H9 (cell line): Measurements from ENCODE around the gene SCNN1B. TPM values are rescaled to one million over a fixed set of nuclear protein-coding genes. Genes with fewer than 3 reads are reported as not detected.

ENCODE experiments used
- DNase-seq: peaks from one replicate; pipeline ENCODE4 v3.0.0-alpha.2; 2017
- H2AFZ ChIP-seq: one replicate; pipeline ENCODE4 v1.6.1; 2013; ENCODE audit warnings: mild to moderate bottlenecking, low read length, control low read depth, moderate library complexity
- H2AK5ac ChIP-seq: 2 replicates; pipeline ENCODE4 v1.6.1; 2013; ENCODE audit warnings: low read length, control low read depth, mixed read lengths; ENCODE audit not compliant: insufficient read length
- H2BK120ac ChIP-seq: one replicate; pipeline ENCODE4 v1.6.1; 2013; ENCODE audit warnings: low read depth, mild to moderate bottlenecking, low read length, control low read depth, inconsistent platforms; ENCODE audit not compliant: poor library complexity, severe bottlenecking
- H2BK12ac ChIP-seq: 2 replicates; pipeline ENCODE4 v1.6.1; 2013; ENCODE audit warnings: low read length, control low read depth, mixed read lengths, low read depth; ENCODE audit not compliant: insufficient read length
- H2BK15ac ChIP-seq: 2 replicates; pipeline ENCODE4 v1.6.1; 2013; ENCODE audit warnings: low read depth, low read length, control low read depth
- H2BK20ac ChIP-seq: one replicate; pipeline ENCODE4 v1.6.1; 2013; ENCODE audit warnings: low read depth, mild to moderate bottlenecking, low read length, control low read depth, inconsistent platforms; ENCODE audit not compliant: poor library complexity, severe bottlenecking
- H2BK5ac ChIP-seq: 2 replicates; pipeline ENCODE4 v1.6.1; 2013; ENCODE audit warnings: low read length, control low read depth, mixed read lengths; ENCODE audit not compliant: insufficient read length
- H3K14ac ChIP-seq: 2 replicates; pipeline ENCODE4 v1.6.1; 2013; ENCODE audit warnings: low read length, control low read depth; ENCODE audit not compliant: insufficient read depth
- H3K18ac ChIP-seq: 2 replicates; pipeline ENCODE4 v1.6.1; 2013; ENCODE audit warnings: low read depth, mild to moderate bottlenecking, mixed read lengths, low read length, control low read depth; ENCODE audit not compliant: insufficient read length
- H3K23ac ChIP-seq: 2 replicates; pipeline ENCODE4 v1.6.1; 2013; ENCODE audit warnings: low read length, control low read depth, mixed read lengths, low read depth; ENCODE audit not compliant: insufficient read length
- H3K23me2 ChIP-seq: 2 replicates; pipeline ENCODE4 v1.6.1; 2013; ENCODE audit warnings: low read depth, mild to moderate bottlenecking, mixed read lengths, low read length, control low read depth; ENCODE audit not compliant: insufficient read length, poor library complexity, severe bottlenecking
- H3K27ac ChIP-seq: 2 replicates; pipeline ENCODE4 v1.5.1; 2013; ENCODE audit warnings: low read length, control low read depth, mixed read lengths, low read depth; ENCODE audit not compliant: insufficient read length
- H3K27me3 ChIP-seq: 2 replicates; pipeline ENCODE4 v1.6.1; 2013; ENCODE audit warnings: low read length, control low read depth, inconsistent platforms; ENCODE audit not compliant: insufficient read depth
- H3K4ac ChIP-seq: 2 replicates; pipeline ENCODE4 v1.6.1; 2013; ENCODE audit warnings: low read depth, mild to moderate bottlenecking, control low read depth, inconsistent platforms, low read length, moderate library complexity
- H3K4me1 ChIP-seq: 2 replicates; pipeline ENCODE4 v1.6.1; 2013; ENCODE audit warnings: low read length, control low read depth, inconsistent platforms; ENCODE audit not compliant: insufficient read depth
- H3K4me2 ChIP-seq: 2 replicates; pipeline ENCODE4 v1.6.1; 2013; ENCODE audit warnings: low read length, control low read depth, mixed read lengths; ENCODE audit not compliant: insufficient read length, insufficient read depth
- H3K56ac ChIP-seq: 2 replicates; pipeline ENCODE4 v1.6.1; 2013; ENCODE audit warnings: low read depth, mild to moderate bottlenecking, mixed read lengths, low read length, control low read depth; ENCODE audit not compliant: insufficient read length
- H3K79me1 ChIP-seq: 2 replicates; pipeline ENCODE4 v1.6.1; 2013; ENCODE audit warnings: low read depth, mild to moderate bottlenecking, moderate library complexity, low read length, control low read depth, inconsistent platforms; ENCODE audit not compliant: insufficient read depth, poor library complexity, severe bottlenecking
- H3K79me2 ChIP-seq: 2 replicates; pipeline ENCODE4 v1.6.1; 2013; ENCODE audit warnings: low read length, control low read depth, inconsistent platforms; ENCODE audit not compliant: insufficient read depth
- H3K9ac ChIP-seq: 2 replicates; pipeline ENCODE4 v1.6.1; 2013; ENCODE audit warnings: low read length, control low read depth, mixed read lengths; ENCODE audit not compliant: insufficient read length; ENCODE audit errors: extremely low read depth
- H3K9me3 ChIP-seq: one replicate; pipeline ENCODE4 v1.6.1; 2013; ENCODE audit warnings: low read depth, low read length, inconsistent platforms; ENCODE audit not compliant: control insufficient read depth
- H3T11ph ChIP-seq: one replicate; pipeline ENCODE4 v1.6.1; 2013; ENCODE audit warnings: mild to moderate bottlenecking, low read length, control low read depth, inconsistent platforms
- H4K20me1 ChIP-seq: one replicate; pipeline ENCODE4 v1.6.1; 2013; ENCODE audit not compliant: control insufficient read depth, insufficient read length, insufficient read depth
- H4K5ac ChIP-seq: 2 replicates; pipeline ENCODE4 v1.6.1; 2013; ENCODE audit warnings: low read depth, mild to moderate bottlenecking, mixed read lengths, low read length, control low read depth; ENCODE audit not compliant: insufficient read length
- H4K8ac ChIP-seq: replicated peaks from 2 replicates; pipeline ENCODE4 v1.6.1; 2013; ENCODE audit warnings: low read length, control low read depth, mixed read lengths, low read depth; ENCODE audit not compliant: insufficient read length
- H4K91ac ChIP-seq: 2 replicates; pipeline ENCODE4 v1.6.1; 2013; ENCODE audit warnings: low read depth, mild to moderate bottlenecking, moderate library complexity, mixed read lengths, low read length, control low read depth; ENCODE audit not compliant: insufficient read length
- H3K27ac Mint-ChIP-seq, 3 experiments: 2 replicates in 2 of 3; 3 replicates in 1 of 3; pipeline ENCODE4 v1.8.0; 2020 to 2021; ENCODE audit warnings: mixed read lengths in 3 of 3, mild to moderate bottlenecking in 1 of 3, moderate library complexity in 1 of 3
- H3K27me3 Mint-ChIP-seq: 2 replicates; pipeline ENCODE4 v1.8.0; 2021; ENCODE audit warnings: low read depth, mild to moderate bottlenecking, moderate library complexity, mixed read lengths
- H3K36me3 Mint-ChIP-seq, 3 experiments: 2 replicates in 2 of 3; 3 replicates in 1 of 3; pipeline ENCODE4 v1.8.0; 2020 to 2021; ENCODE audit warnings: low read depth in 3 of 3, mixed read lengths in 3 of 3; ENCODE audit not compliant: insufficient read depth in 1 of 3
- H3K4me1 Mint-ChIP-seq, 2 experiments: 2 replicates each; pipeline ENCODE4 v1.8.0; 2020; ENCODE audit warnings: mixed read lengths in 2 of 2
- H3K4me3 Mint-ChIP-seq, 2 experiments: 2 replicates in 1 of 2; 3 replicates in 1 of 2; pipeline ENCODE4 v1.8.0; 2020 to 2021; ENCODE audit warnings: mild to moderate bottlenecking in 2 of 2, mixed read lengths in 2 of 2, moderate library complexity in 1 of 2
- H3K9me3 Mint-ChIP-seq, 2 experiments: 2 replicates in 1 of 2; 3 replicates in 1 of 2; pipeline ENCODE4 v1.8.0; 2020; ENCODE audit warnings: mild to moderate bottlenecking in 2 of 2, mixed read lengths in 2 of 2, moderate library complexity in 1 of 2
- WGBS: extraction: QIAGEN DNeasy Blood & Tissue Kit; methylation state at CpG from one replicate; pipeline ENCODE4 v1.1.7; 2013; ENCODE audit warnings: missing lambda C conversion rate, low lambda C conversion rate, mixed read lengths; ENCODE audit not compliant: insufficient read length; ENCODE audit errors: extremely low coverage; 5-methylcytosine and 5-hydroxymethylcytosine counted together
- total RNA-seq: library from RNA; stranded (reverse); gene quantifications from 2 replicates; pipeline ENCODE4 v1.2.1, GENCODE V29; 2021
- TF ChIP-seq, protein P1 (sequence below): fragments of 200-600 bp; sonication (generic); conservative IDR thresholded peaks from 3 replicates; pipeline ENCODE4 v1.8.0; 2021; ENCODE audit warnings: antibody characterized with exemption, mild to moderate bottlenecking

SCNN1B gene
- total RNA-seq, 1 experiment from 2014 or later: 0.11 TPM

- H3K27me3 Mint-ChIP-seq: peaks cover 2% of the 10 kb centered on the region; the same call in 1 of the 2 replicates
- H3T11ph ChIP-seq: no peak overlapping the region
- H3K4me2 ChIP-seq: no peak overlapping the region
- H3K14ac ChIP-seq: no peak overlapping the region
- no peak overlapping the region for H2BK120ac ChIP-seq
- H3K23ac ChIP-seq: no peak overlapping the region
- no peak overlapping the region for H2AK5ac ChIP-seq
- no peaks in the 10 kb centered on the region for H3K36me3 Mint-ChIP-seq
- no peak overlapping the region for H3K18ac ChIP-seq
- H3K9me3 ChIP-seq: no peaks in the 10 kb centered on the region
- no peaks in the 10 kb centered on the region for H3K27me3 ChIP-seq
- H2BK15ac ChIP-seq: no peak overlapping the region
- H3K27ac ChIP-seq: no peak overlapping the region
- no peak overlapping the region for H2BK5ac ChIP-seq
- no peak overlapping the region for H4K5ac ChIP-seq
- no peaks in the 10 kb centered on the region; a peak in 1 of 5 replicates for H3K9me3 Mint-ChIP-seq
- H3K4me1 Mint-ChIP-seq: peaks cover 0 to 6% of the 10 kb centered on the region in 2 experiments; a peak in 2 of 4 replicates
- H3K56ac ChIP-seq: no peak overlapping the region
- no peak overlapping the region for H3K4ac ChIP-seq
- DNase-seq: no peak
- WGBS: no CpG with 5 or more reads among the region's 4 CpGs
- H2BK20ac ChIP-seq: no peak overlapping the region
- H3K79me2 ChIP-seq: no peaks in the 10 kb centered on the region
- H3K27ac Mint-ChIP-seq: no peak overlapping the region
- no peaks in the 10 kb centered on the region for H3K23me2 ChIP-seq
- no peak overlapping the region for H4K8ac ChIP-seq
- H3K9ac ChIP-seq: no peak overlapping the region
- H3K4me3 Mint-ChIP-seq: no peak overlapping the region
- TF ChIP-seq, protein P1, sequence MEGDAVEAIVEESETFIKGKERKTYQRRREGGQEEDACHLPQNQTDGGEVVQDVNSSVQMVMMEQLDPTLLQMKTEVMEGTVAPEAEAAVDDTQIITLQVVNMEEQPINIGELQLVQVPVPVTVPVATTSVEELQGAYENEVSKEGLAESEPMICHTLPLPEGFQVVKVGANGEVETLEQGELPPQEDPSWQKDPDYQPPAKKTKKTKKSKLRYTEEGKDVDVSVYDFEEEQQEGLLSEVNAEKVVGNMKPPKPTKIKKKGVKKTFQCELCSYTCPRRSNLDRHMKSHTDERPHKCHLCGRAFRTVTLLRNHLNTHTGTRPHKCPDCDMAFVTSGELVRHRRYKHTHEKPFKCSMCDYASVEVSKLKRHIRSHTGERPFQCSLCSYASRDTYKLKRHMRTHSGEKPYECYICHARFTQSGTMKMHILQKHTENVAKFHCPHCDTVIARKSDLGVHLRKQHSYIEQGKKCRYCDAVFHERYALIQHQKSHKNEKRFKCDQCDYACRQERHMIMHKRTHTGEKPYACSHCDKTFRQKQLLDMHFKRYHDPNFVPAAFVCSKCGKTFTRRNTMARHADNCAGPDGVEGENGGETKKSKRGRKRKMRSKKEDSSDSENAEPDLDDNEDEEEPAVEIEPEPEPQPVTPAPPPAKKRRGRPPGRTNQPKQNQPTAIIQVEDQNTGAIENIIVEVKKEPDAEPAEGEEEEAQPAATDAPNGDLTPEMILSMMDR: no peak
- no peaks in the 10 kb centered on the region for H4K20me1 ChIP-seq
- H4K91ac ChIP-seq: no peak overlapping the region
- no peak overlapping the region for H2BK12ac ChIP-seq
- H3K4me1 ChIP-seq: no peaks in the 10 kb centered on the region
- no peaks in the 10 kb centered on the region for H3K79me1 ChIP-seq
- no peak overlapping the region for H2AFZ ChIP-seq
Observed at GRCh38 chr16:23286131-23286532, 16.0 kb upstream of the SCNN1B start.
